Measurements from ENCODE around the gene MAST2. TPM values are rescaled to one million over a fixed set of nuclear protein-coding genes. Genes with fewer than 3 reads are reported as not detected.

Gene MAST2
- total RNA-seq, 1 experiment from 2014 or later, result 77.0 TPM

DNA sequence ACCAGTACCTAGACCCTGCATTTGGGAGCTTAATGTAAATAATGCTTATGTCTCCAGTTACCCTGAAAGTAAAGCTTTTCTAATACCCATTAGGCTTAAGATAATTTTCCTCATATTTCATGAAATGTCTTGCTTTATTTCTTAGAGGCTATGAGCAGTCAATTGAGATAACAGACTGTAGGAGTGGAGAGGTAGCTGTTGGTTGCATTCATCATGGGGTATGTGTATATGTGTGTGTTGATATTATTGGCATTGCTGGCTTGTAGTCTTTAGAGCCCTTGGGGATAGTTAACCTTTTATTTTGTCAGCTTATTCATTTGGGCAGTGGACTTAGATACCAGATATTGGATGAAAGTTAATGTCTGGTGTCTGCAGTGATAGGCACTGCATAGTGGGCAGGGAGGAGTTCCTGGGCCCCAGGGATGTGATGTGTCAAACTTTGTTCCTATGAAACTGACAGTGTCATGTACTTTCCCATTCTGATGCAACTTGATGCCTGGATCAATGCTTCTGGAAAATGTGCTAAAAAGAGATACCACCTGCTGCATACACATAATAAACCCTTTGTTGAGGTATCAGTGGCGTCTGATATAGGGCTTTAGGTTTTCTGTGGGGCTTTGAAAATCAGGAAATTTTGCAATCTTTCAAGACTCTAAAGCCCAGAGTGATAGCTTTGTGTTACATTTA, 83.9 kb downstream of the MAST2 start:
- H3K36me3 ChIP-seq (ENCODE audit: control insufficient read depth, insufficient read depth, low read length), result no peaks in the 10 kb centered on the region

DNA sequence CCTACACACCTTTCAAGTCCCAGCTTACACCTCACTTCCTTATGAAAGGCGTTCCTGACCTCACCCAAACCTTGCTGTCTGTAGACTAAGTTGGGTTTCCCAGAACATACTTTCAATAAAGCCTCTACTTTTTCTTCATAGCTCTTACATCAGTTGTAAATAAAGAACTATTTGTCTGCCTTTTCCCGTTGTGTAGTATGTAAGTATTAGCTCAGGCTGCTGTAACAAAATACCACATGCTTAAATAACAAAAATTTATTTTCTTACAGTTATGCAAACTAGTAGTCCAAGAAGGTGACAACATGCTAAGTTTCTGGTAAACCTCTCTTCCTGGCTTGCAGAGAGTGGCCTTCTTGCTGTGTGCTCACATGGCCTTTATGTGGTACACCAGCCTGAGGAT, 86.7 kb downstream of the MAST2 start:
- no TSS peak for BruUV-seq (replicated peaks)
- ChIA-PET CTCF (interaction anchor here (0.6 kb wide), 1 partner anchor 513 kb away, joined by 3 read pairs; no protein-coding TSS in a partner anchor), POLR2A (no interaction called here)
- intact Hi-C loops (cut with micrococcal nuclease; ENCODE audit: unreplicated experiment) (no loop called here), in situ Hi-C loops (cut with HindIII; ENCODE audit: low pct_unique_long_range_greater_than_20kb, low sequenced_read_pairs) (no loop called here)
- no peaks in the 10 kb centered on the region for H3K9me3 ChIP-seq (ENCODE audit: control insufficient read depth, insufficient read depth, low read depth, low read length)
- H3K27ac ChIP-seq (ENCODE audit: low read length), result peak overlapping the region; percentile 11; the same call in 1 of the 2 replicates
- no peak for ATAC-seq
- TF ChIP-seq TCF7L2 (IDR thresholded peaks at IDR 0.05; ENCODE audit: low read depth, low read length), result no peak
- no peaks in the 10 kb centered on the region for H3K27me3 ChIP-seq (ENCODE audit: control insufficient read depth, insufficient read depth, low read length)
- H3K4me3 ChIP-seq (ENCODE audit: low read depth in 2 of 2, low read length in 2 of 2), result no peak overlapping the region
- H3K36me3 ChIP-seq (ENCODE audit: control insufficient read depth, insufficient read depth, low read length), result no peaks in the 10 kb centered on the region
- H3K4me1 ChIP-seq (ENCODE audit: control insufficient read depth, insufficient read depth, low read length), result peaks cover 22% of the 10 kb centered on the region
- DNase-seq (ENCODE audit: low read depth, low spot score), result no peak

More for the DNA sequence above, 83.9 kb downstream of the MAST2 start:
- intact Hi-C loops (cut with micrococcal nuclease; ENCODE audit: unreplicated experiment), result no loop called here
- no TSS peak for BruUV-seq (replicated peaks)
- Histone ChIP-seq H3K4me1 (ENCODE audit: control insufficient read depth, insufficient read depth, low read length) (peaks cover 16% of the 10 kb centered on the region), H3K9me3 (ENCODE audit: control insufficient read depth, insufficient read depth, low read depth, low read length) (no peaks in the 10 kb centered on the region), H3K27me3 (ENCODE audit: control insufficient read depth, insufficient read depth, low read length) (no peaks in the 10 kb centered on the region), H3K4me3 (ENCODE audit: low read depth in 2 of 2, low read length in 2 of 2) (no peak overlapping the region), H3K27ac (ENCODE audit: low read length) (0 out of 2 replicates have a peak overlapping the region, but pooled peaks have one; percentile 29)
- DNase-seq (ENCODE audit: low read depth, low spot score), result no peak
- in situ Hi-C loops (cut with HindIII; ENCODE audit: low pct_unique_long_range_greater_than_20kb, low sequenced_read_pairs), result no loop called here
- ChIA-PET CTCF (no interaction called here), POLR2A (interaction anchor here (0.6 kb wide), 1 partner anchor 244 kb away, joined by 4 read pairs; no protein-coding TSS in a partner anchor)
- TF ChIP-seq SIN3A (IDR thresholded peaks at IDR 0.05; ENCODE audit: borderline replicate concordance, insufficient read depth, low read depth, low read length) (no peak), TCF7L2 (IDR thresholded peaks at IDR 0.05; ENCODE audit: low read depth, low read length) (no peak), POLR2AphosphoS5 (IDR thresholded peaks at IDR 0.05; ENCODE audit: low read depth, low read length) (no peak)
- TF ChIP-seq, protein P1, sequence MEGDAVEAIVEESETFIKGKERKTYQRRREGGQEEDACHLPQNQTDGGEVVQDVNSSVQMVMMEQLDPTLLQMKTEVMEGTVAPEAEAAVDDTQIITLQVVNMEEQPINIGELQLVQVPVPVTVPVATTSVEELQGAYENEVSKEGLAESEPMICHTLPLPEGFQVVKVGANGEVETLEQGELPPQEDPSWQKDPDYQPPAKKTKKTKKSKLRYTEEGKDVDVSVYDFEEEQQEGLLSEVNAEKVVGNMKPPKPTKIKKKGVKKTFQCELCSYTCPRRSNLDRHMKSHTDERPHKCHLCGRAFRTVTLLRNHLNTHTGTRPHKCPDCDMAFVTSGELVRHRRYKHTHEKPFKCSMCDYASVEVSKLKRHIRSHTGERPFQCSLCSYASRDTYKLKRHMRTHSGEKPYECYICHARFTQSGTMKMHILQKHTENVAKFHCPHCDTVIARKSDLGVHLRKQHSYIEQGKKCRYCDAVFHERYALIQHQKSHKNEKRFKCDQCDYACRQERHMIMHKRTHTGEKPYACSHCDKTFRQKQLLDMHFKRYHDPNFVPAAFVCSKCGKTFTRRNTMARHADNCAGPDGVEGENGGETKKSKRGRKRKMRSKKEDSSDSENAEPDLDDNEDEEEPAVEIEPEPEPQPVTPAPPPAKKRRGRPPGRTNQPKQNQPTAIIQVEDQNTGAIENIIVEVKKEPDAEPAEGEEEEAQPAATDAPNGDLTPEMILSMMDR (IDR thresholded peaks at IDR 0.05), result no peak
- TF ChIP-seq, protein P2, sequence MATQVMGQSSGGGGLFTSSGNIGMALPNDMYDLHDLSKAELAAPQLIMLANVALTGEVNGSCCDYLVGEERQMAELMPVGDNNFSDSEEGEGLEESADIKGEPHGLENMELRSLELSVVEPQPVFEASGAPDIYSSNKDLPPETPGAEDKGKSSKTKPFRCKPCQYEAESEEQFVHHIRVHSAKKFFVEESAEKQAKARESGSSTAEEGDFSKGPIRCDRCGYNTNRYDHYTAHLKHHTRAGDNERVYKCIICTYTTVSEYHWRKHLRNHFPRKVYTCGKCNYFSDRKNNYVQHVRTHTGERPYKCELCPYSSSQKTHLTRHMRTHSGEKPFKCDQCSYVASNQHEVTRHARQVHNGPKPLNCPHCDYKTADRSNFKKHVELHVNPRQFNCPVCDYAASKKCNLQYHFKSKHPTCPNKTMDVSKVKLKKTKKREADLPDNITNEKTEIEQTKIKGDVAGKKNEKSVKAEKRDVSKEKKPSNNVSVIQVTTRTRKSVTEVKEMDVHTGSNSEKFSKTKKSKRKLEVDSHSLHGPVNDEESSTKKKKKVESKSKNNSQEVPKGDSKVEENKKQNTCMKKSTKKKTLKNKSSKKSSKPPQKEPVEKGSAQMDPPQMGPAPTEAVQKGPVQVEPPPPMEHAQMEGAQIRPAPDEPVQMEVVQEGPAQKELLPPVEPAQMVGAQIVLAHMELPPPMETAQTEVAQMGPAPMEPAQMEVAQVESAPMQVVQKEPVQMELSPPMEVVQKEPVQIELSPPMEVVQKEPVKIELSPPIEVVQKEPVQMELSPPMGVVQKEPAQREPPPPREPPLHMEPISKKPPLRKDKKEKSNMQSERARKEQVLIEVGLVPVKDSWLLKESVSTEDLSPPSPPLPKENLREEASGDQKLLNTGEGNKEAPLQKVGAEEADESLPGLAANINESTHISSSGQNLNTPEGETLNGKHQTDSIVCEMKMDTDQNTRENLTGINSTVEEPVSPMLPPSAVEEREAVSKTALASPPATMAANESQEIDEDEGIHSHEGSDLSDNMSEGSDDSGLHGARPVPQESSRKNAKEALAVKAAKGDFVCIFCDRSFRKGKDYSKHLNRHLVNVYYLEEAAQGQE (IDR thresholded peaks at IDR 0.05; ENCODE audit: insufficient read depth in 1 of 2, low read depth in 2 of 2, low read length in 1 of 2), result no peak
- ATAC-seq, result no peak

DNA sequence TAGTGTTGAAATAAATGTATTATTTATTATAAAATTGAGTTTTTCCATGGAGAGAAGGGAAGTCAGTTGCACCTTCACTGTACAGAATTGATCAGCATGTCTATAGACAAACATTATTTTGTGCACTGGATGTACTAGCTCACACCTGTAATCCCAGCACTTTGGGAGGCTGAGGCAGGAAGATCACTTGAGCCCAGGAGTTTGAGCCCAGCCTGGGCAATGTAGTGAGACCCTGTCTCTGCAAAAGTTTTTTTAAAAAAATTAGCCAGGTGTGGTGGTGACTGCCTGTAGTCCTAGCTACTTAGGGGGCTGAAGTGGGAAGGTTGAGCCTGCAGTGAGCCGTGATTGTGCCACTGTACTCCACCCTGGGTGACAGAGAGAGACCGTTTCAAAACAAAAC, 87.7 kb downstream of the MAST2 start:
- POLR2A ChIA-PET, result no interaction called here

More for the DNA sequence above, 87.7 kb downstream of the MAST2 start:
- H3K27me3 ChIP-seq (ENCODE audit: control insufficient read depth, insufficient read depth, low read length), result no peaks in the 10 kb centered on the region
- CTCF ChIA-PET, result no interaction called here
- H3K9me3 ChIP-seq (ENCODE audit: control insufficient read depth, insufficient read depth, low read depth, low read length), result no peaks in the 10 kb centered on the region
- in situ Hi-C loops (cut with HindIII; ENCODE audit: low pct_unique_long_range_greater_than_20kb, low sequenced_read_pairs) (no loop called here), intact Hi-C loops (cut with micrococcal nuclease; ENCODE audit: unreplicated experiment) (no loop called here)
- no peak for TF ChIP-seq TCF7L2 (IDR thresholded peaks at IDR 0.05; ENCODE audit: low read depth, low read length)
- no peak for TF ChIP-seq SIN3A (IDR thresholded peaks at IDR 0.05; ENCODE audit: borderline replicate concordance, insufficient read depth, low read depth, low read length)
- no peak for TF ChIP-seq POLR2AphosphoS5 (IDR thresholded peaks at IDR 0.05; ENCODE audit: low read depth, low read length)
- TF ChIP-seq, protein P1 (IDR thresholded peaks at IDR 0.05), result no peak
- TF ChIP-seq, protein P2 (IDR thresholded peaks at IDR 0.05; ENCODE audit: insufficient read depth in 1 of 2, low read depth in 2 of 2, low read length in 1 of 2), result no peak
- no TSS peak for BruUV-seq (replicated peaks)
- H3K4me3 ChIP-seq (ENCODE audit: low read depth in 2 of 2, low read length in 2 of 2), result no peak overlapping the region
- peaks cover 22% of the 10 kb centered on the region for H3K4me1 ChIP-seq (ENCODE audit: control insufficient read depth, insufficient read depth, low read length)
- no peak for DNase-seq (ENCODE audit: low read depth, low spot score)
- H3K27ac ChIP-seq (ENCODE audit: low read length), result peak overlapping the region; percentile 20; the same call in 1 of the 2 replicates
- no peak for ATAC-seq
- no peaks in the 10 kb centered on the region for H3K36me3 ChIP-seq (ENCODE audit: control insufficient read depth, insufficient read depth, low read length)
